ENCODE measurements around the gene SLC44A1. TPM values are rescaled to one million over a fixed set of nuclear protein-coding genes. Genes with fewer than 3 reads are reported as not detected.
A peak's percentile ranks its signal among the peaks of the same experiment; 100 is the strongest.

Gene SLC44A1
- total RNA-seq, 1 donor from 2014 or later, result 17.1 TPM

DNA sequence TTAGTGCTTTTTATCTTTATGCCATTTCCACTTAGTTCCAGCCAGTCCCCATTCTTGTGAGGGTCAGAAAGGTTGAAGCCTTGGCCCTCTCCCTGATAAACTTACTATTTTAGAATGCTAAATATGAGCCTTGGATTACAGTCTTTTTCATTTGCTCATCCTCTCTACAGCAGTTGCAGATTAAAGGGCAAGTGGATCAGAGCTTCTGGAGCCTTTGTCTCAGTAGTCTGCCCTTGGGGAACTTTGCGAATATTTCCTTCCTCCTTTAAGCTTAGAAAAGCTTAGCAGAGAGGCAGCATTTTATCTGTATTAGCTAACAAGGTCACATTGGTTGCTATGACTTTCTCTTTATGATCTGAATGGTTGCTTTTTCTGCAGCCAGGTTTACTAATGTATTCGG is 214.9 kb downstream of the SLC44A1 start:
- no peak for DNase-seq (ENCODE audit: low read depth in 2 of 2)

DNA sequence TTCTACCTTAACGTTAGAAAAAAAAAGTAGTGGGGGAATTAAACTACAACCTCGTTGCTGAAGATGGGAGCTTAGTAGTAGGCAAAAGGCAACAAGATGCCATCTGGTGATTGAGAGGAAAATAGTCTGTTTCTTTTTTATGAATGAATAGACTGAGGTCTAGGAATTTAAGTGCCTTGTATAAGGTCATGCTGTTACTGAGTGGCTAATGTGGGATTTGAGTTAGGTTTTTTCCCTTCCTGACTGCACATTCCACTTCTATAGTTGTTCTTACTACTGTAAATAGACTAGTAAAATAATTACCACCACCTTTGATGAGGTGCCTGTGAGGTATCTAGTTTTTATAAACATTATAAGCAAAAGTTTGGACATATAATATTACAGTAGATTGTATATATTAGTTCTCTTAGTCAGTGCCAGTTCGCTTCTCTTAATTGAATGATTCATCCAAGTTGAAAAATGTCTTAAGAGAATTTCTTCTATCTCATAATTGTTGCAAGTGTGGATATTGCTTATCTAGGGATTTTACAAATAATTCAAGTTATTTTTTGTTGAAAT is 222.5 kb downstream of the SLC44A1 start:
- DNase-seq (ENCODE audit: low read depth in 2 of 2), result no peak

DNA sequence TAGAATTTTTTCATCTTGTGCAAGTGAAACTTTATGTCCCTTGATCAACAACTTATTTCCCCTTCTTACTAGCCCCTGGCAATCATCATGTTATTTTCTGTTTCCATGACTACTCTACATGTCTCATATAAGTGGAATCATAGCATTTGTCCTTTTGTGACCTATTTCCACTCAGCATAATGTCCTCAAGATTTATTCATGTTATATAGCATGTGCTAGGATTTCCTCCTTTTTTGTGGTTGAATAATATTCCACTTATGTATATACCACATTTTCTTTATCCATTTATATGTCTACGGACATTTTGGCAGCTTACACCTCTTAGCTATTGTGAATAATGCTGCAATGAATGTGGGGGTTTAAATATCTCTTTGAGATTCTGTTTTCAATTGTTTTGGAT is 224.4 kb downstream of the SLC44A1 start:
- DNase-seq (ENCODE audit: low read depth in 2 of 2), result no peak

DNA sequence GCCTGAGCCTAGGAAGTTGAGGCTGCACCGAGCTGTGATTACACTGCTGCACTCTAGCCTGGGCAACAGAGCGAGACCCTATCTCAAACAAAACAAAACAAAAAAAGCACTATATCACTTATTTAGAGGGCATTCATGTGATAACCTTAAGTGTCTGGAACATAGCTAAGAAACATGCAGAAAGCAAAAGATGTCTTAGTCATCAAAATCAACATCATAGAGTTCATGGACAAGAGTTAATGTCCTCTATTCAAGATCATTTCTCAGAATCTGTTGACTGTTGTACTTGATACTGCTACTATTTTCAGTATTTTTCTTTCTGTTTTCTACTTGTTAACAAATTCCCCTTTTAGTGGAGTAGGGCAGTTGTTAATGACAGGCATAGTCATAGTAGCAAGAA is 228.8 kb downstream of the SLC44A1 start:
- DNase-seq (ENCODE audit: low read depth in 2 of 2), result no peak

DNA sequence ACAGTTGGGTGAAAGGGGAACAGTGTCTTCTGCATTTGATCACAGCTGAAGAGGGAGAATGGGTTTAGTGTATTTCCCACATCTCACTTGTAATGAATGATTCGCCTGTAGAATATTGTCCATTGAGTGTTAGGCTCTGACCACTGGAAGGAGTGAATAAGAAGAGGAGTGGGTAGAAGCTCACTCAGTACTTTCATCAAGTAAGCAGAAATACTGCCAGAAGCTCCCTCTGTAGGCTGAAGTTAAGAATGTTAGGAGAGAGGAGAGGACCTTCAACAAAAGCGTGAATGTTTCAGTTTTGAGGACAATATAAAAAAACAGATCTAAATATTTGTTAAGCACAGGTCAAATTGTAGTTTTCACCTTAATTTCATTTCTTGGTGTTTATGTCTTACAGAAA is 230.9 kb downstream of the SLC44A1 start:
- DNase-seq (ENCODE audit: low read depth in 2 of 2), result peak in 1 of 2 donors; percentile 17

DNA sequence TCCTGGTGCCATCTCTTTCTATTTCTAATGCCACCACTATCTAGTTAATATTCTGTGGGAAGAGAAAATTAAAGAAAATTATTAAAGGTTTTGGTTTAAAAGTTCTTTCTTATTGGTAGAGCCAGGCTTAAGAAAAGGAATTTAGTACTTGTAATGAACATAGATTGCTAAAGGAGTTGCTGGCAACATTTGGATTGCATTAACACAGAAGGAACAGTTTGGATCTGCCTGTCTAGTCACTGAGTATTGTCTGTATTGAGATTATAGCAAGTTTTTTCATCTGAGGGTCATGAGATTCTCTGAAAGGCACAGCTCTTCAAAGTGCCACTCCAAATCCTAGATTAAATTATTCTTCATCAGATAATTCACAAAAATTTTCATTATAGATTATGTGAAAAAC is 235.4 kb downstream of the SLC44A1 start:
- no peak for DNase-seq (ENCODE audit: low read depth in 2 of 2)

DNA sequence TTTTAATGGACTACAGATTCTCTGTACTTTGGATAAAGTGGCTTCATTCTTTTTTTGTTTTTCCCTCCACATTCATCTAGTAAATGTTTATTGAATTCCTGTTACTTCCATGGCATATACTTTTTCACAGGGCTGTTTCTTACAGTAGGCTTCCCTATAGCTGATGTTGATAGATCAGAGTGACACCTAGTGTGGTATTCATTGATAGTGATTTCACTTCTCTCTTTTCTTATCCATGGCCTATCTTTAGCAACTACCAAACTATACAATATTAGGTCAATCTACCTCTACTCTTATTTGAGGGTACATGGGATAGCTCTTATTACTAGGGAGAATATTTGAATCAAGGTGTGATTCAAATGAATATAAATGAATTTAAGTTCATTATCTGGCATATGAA is 239.2 kb downstream of the SLC44A1 start:
- DNase-seq (ENCODE audit: low read depth in 2 of 2), result no peak

DNA sequence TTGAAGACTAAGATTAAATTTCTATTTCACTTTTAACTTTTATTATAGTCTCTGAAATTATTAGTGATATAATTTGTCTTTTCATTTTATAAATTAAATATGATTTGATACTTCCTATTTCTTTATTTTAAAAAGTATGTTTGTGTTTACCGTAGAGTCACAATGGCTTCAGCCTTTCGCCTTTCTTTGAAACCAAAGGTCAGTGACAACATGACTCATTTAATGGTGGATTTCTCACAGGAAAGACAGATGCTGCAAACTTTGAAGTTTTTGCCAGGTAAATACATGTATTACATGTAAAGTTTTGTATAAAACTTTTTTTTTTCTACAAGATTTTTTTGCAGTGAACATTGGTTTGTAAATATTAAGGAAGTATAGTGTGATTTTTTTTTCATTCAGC is 239.8 kb downstream of the SLC44A1 start:
- DNase-seq (ENCODE audit: low read depth in 2 of 2), result no peak

DNA sequence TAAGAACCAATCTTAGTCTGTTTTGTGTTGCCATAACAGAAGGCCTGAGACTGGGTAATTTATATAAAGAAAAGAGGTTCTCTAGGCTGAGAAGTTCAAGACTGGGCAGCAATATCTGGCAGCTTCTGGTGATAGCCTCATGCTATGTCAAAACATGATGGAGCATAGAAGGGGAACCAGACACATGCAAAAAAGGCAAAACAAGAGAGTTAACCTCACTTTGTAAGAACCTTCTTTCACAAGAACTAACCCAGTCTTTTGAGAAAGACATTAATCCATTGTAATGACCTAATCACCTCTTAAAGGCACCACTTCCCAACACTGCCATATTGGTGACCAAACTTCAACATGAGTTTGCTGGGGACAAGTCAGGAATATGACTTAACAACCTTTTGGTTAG is 240.7 kb downstream of the SLC44A1 start:
- DNase-seq (ENCODE audit: low read depth in 2 of 2), result no peak

Other genes with a start within 250 kb of the SLC44A1 start
- 1.7 and 2.0 TPM in 2 replicates for gene FSD1L, start 203.4 kb downstream of the SLC44A1 start, total RNA-seq

Measured in dermis microvascular lymphatic vessel endothelial cell (primary cell).